WTC11 (cell line): Measurements from ENCODE around the gene NDUFC2. TPM values are rescaled to one million over a fixed set of nuclear protein-coding genes. Genes with fewer than 3 reads are reported as not detected.

ENCODE experiments used
- CBFB ChIP-seq: sonication (generic); formaldehyde crosslinking; IDR thresholded peaks from 2 replicates; pipeline ENCODE4 v1.8.1; 2022; ENCODE audit warnings: mild to moderate bottlenecking, low read depth, missing genetic modification reagents
- CREM ChIP-seq: sonication (generic); formaldehyde crosslinking; IDR thresholded peaks from 2 replicates; pipeline ENCODE4 v1.8.1; 2022; ENCODE audit warnings: mild to moderate bottlenecking, missing genetic modification reagents, moderate library complexity
- ERG ChIP-seq: fragments of 250-450 bp; sonication (Bioruptor Pico); IDR thresholded peaks from 2 replicates; pipeline ENCODE4 v1.8.0; 2021; ENCODE audit warnings: mild to moderate bottlenecking
- FOXP4 ChIP-seq: sonication (generic); formaldehyde crosslinking; IDR thresholded peaks from 2 replicates; pipeline ENCODE4 v1.8.0; 2022; ENCODE audit warnings: mild to moderate bottlenecking, missing genetic modification reagents
- GTF2I ChIP-seq: fragments of 250-450 bp; sonication (Bioruptor Pico); conservative IDR thresholded peaks from 2 replicates; pipeline ENCODE4 v1.4.0; 2021; ENCODE audit warnings: mild to moderate bottlenecking
- KAT7 ChIP-seq: sonication (generic); formaldehyde crosslinking; IDR thresholded peaks from 2 replicates; pipeline ENCODE4 v1.8.1; 2023; ENCODE audit warnings: missing genetic modification reagents, mild to moderate bottlenecking, borderline replicate concordance
- MXD4 ChIP-seq: fragments of 250-450 bp; sonication (Bioruptor Pico); IDR thresholded peaks from 2 replicates; pipeline ENCODE4 v1.8.0; 2021; ENCODE audit warnings: mild to moderate bottlenecking, moderate library complexity, borderline replicate concordance
- SOX15 ChIP-seq: fragments of 250-450 bp; sonication (Bioruptor Pico); IDR thresholded peaks from 2 replicates; pipeline ENCODE4 v1.9.0; 2021; ENCODE audit warnings: mild to moderate bottlenecking
- USF2 ChIP-seq: sonication (generic); formaldehyde crosslinking; IDR thresholded peaks from 2 replicates; pipeline ENCODE4 v1.8.1; 2023; ENCODE audit warnings: mild to moderate bottlenecking, missing genetic modification reagents, moderate library complexity
- ZBTB21 ChIP-seq: sonication (generic); formaldehyde crosslinking; IDR thresholded peaks from 2 replicates; pipeline ENCODE4 v1.8.1; 2023; ENCODE audit warnings: mild to moderate bottlenecking, missing genetic modification reagents, borderline replicate concordance
- total RNA-seq: library from RNA; stranded (reverse); gene quantifications from 3 replicates; pipeline ENCODE4 v1.2.3, GENCODE V29; 2021

NDUFC2 gene
- total RNA-seq, 1 experiment from 2014 or later, result 215 TPM

GRCh38 chr11:78019808-78020207 is 59.9 kb downstream of the NDUFC2 start (continued):
- TF ChIP-seq ERG (CRISPR knock-in tag), result no peak
- no peak for TF ChIP-seq MXD4 (CRISPR knock-in tag)
- no peak for TF ChIP-seq CBFB (CRISPR knock-in tag)
- TF ChIP-seq KAT7 (CRISPR knock-in tag), result no peak
- TF ChIP-seq ZBTB21 (CRISPR knock-in tag), result no peak
- no peak for TF ChIP-seq USF2 (CRISPR knock-in tag)
- TF ChIP-seq SOX15, result no peak
- TF ChIP-seq CREM (CRISPR knock-in tag), result no peak
- TF ChIP-seq FOXP4 (CRISPR knock-in tag), result no peak
- no peak for TF ChIP-seq GTF2I (CRISPR knock-in tag)

Other genes starting within 250 kb of the NDUFC2 start
- 34.2 to 37.9 TPM (median 34.2 TPM) in 3 replicates for gene INTS4, start 85.2 kb downstream of the NDUFC2 start, total RNA-seq
- gene KCTD14, start 56.6 kb downstream of the NDUFC2 start, total RNA-seq, result 12.6 to 15.7 TPM (median 14.8 TPM) in 3 replicates
- gene THRSP, start 16.0 kb downstream of the NDUFC2 start, total RNA-seq, result not detected in 3 replicates
- 63.8 to 72.2 TPM (median 67.2 TPM) in 3 replicates for gene ALG8, start 59.8 kb upstream of the NDUFC2 start, total RNA-seq
- gene KCTD21, start 108.8 kb upstream of the NDUFC2 start, total RNA-seq, result 2.8 to 4.0 TPM (median 3.1 TPM) in 3 replicates
- 9.1 to 10.6 TPM (median 9.6 TPM) in 3 replicates for gene USP35, start 109.1 kb upstream of the NDUFC2 start, total RNA-seq